ENCODE measurements around the gene SCGN. TPM values are rescaled to one million over a fixed set of nuclear protein-coding genes. Genes with fewer than 3 reads are reported as not detected.

The SCGN gene
- total and polyA plus RNA-seq, 2 of the 13 experiments (the other 11 are each of a cell fraction or from before 2014, with no cell fraction given), result 2.9 to 29.0 TPM

DNA sequence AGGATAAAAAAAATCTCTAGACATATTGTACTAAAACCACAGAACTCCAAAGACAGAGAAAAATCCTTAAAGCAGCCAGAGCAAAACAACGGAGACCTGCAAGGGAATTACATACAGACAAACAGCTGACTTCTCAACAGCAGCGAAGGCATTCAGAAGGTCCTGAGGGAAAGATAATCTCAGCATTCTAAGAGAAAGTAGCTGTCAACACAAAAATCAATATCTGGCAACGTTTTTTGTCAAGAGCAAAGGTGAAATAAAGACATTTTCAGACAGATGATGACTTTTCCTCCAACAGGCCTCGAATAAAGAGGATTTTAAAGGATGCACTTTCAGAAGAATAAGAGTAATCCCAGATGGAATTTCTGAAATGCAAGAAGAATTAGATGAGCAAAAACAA, 6.1 kb upstream of the SCGN start:
- Histone ChIP-seq H3K36me3 (replicated peaks in 1 of 2; ENCODE audit: control insufficient read depth in 1 of 2, insufficient read depth in 2 of 2, low read length in 2 of 2) (no peaks in the 10 kb centered on the region), H4K20me1 (ENCODE audit: insufficient read depth, low read length) (no peaks in the 10 kb centered on the region), H3K4me1 (ENCODE audit: insufficient read depth, low read length) (peaks cover 63% of the 10 kb centered on the region), H3K4me3 (replicated peaks in 1 of 3; ENCODE audit: insufficient read depth in 1 of 3, low read depth in 2 of 3, low read length in 3 of 3) (no peak overlapping the region), H2AFZ (ENCODE audit: low read length) (no peak overlapping the region), H3K79me2 (ENCODE audit: insufficient read depth, low read length) (no peaks in the 10 kb centered on the region), H3K4me2 (ENCODE audit: low read depth, low read length) (peak overlapping the region; percentile 20), H3K9me3 (ENCODE audit: low read length) (no peaks in the 10 kb centered on the region), H3K27me3 (ENCODE audit: control insufficient read depth in 1 of 2, insufficient read depth in 2 of 2, low read length in 2 of 2) (no peaks in the 10 kb centered on the region), H3K9ac (ENCODE audit: insufficient read depth, low read depth, low read length) (no peak overlapping the region), H3K27ac (ENCODE audit: extremely low read length, insufficient read depth, low read length) (no peak overlapping the region)
- FAIRE-seq (no peak), ATAC-seq (no peak), DNase-seq (ENCODE audit: low spot score) (peak; percentile 35)
- POLR2A ChIA-PET, result interaction anchor here (1.1 kb wide), 1 partner anchor 15 kb away, joined by 3 read pairs; no protein-coding TSS in a partner anchor
- no TSS peak for BruUV-seq (replicated peaks)
- in situ Hi-C loops (cut with HindIII; ENCODE audit: extremely low pct_ligation_motif_present, low pct_unique_long_range_greater_than_20kb) (no loop called here), intact Hi-C loops (cut with micrococcal nuclease; ENCODE audit: unreplicated experiment) (no loop called here)
- CTCF ChIA-PET (ENCODE audit: low intra/inter-chr PET ratio, low total read pairs), result no interaction called here
- WGBS (ENCODE audit: low lambda C conversion rate), result 10% methylated on average over 4 of the region's 4 CpGs
- TF ChIP-seq, protein P1, sequence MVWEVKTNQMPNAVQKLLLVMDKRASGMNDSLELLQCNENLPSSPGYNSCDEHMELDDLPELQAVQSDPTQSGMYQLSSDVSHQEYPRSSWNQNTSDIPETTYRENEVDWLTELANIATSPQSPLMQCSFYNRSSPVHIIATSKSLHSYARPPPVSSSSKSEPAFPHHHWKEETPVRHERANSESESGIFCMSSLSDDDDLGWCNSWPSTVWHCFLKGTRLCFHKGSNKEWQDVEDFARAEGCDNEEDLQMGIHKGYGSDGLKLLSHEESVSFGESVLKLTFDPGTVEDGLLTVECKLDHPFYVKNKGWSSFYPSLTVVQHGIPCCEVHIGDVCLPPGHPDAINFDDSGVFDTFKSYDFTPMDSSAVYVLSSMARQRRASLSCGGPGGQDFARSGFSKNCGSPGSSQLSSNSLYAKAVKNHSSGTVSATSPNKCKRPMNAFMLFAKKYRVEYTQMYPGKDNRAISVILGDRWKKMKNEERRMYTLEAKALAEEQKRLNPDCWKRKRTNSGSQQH (CRISPR knock-in tag; IDR thresholded peaks at IDR 0.05; ENCODE audit: low read depth), result no peak
- TF ChIP-seq GABPA (IDR thresholded peaks at IDR 0.05; ENCODE audit: low read depth, low read length) (no peak), GABPA (CRISPR knock-in tag; IDR thresholded peaks at IDR 0.05; ENCODE audit: low read depth) (no peak), RXRB (CRISPR knock-in tag; IDR thresholded peaks at IDR 0.05; ENCODE audit: borderline replicate concordance) (peak; percentile 77), ZNF501 (CRISPR knock-in tag; IDR thresholded peaks at IDR 0.05) (no peak), FOXO1 (CRISPR knock-in tag; IDR thresholded peaks at IDR 0.05) (peak; percentile 60; the same call in 1 of the 2 replicates), PHF21A (CRISPR knock-in tag; IDR thresholded peaks at IDR 0.05) (0 out of 2 replicates have a peak, but pooled peaks have one; percentile 25), FOSL1 (CRISPR knock-in tag; IDR thresholded peaks at IDR 0.05; ENCODE audit: borderline replicate concordance) (no peak), ELF3 (CRISPR knock-in tag; IDR thresholded peaks at IDR 0.05) (0 out of 2 replicates have a peak, but pooled peaks have one; percentile 27), GFI1 (CRISPR knock-in tag; IDR thresholded peaks at IDR 0.05; ENCODE audit: borderline replicate concordance) (peak; percentile 82), SNAPC2 (CRISPR knock-in tag; IDR thresholded peaks at IDR 0.05) (no peak), NFIC (IDR thresholded peaks at IDR 0.05; ENCODE audit: low read length) (peak; percentile 89), ZNF24 (IDR thresholded peaks at IDR 0.05) (no peak), PPARG (CRISPR knock-in tag; conservative IDR thresholded peaks at IDR 0.05) (peak; percentile 90), MEIS1 (CRISPR knock-in tag; IDR thresholded peaks at IDR 0.05; ENCODE audit: borderline replicate concordance) (no peak), ZSCAN29 (CRISPR knock-in tag; conservative IDR thresholded peaks at IDR 0.05) (no peak)
- TF ChIP-seq, protein P2, sequence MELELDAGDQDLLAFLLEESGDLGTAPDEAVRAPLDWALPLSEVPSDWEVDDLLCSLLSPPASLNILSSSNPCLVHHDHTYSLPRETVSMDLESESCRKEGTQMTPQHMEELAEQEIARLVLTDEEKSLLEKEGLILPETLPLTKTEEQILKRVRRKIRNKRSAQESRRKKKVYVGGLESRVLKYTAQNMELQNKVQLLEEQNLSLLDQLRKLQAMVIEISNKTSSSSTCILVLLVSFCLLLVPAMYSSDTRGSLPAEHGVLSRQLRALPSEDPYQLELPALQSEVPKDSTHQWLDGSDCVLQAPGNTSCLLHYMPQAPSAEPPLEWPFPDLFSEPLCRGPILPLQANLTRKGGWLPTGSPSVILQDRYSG (CRISPR knock-in tag; IDR thresholded peaks at IDR 0.05), result no peak
- TF ChIP-seq, protein P3, sequence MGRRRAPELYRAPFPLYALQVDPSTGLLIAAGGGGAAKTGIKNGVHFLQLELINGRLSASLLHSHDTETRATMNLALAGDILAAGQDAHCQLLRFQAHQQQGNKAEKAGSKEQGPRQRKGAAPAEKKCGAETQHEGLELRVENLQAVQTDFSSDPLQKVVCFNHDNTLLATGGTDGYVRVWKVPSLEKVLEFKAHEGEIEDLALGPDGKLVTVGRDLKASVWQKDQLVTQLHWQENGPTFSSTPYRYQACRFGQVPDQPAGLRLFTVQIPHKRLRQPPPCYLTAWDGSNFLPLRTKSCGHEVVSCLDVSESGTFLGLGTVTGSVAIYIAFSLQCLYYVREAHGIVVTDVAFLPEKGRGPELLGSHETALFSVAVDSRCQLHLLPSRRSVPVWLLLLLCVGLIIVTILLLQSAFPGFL (CRISPR knock-in tag; IDR thresholded peaks at IDR 0.05), result no peak
- TF ChIP-seq, protein P4, sequence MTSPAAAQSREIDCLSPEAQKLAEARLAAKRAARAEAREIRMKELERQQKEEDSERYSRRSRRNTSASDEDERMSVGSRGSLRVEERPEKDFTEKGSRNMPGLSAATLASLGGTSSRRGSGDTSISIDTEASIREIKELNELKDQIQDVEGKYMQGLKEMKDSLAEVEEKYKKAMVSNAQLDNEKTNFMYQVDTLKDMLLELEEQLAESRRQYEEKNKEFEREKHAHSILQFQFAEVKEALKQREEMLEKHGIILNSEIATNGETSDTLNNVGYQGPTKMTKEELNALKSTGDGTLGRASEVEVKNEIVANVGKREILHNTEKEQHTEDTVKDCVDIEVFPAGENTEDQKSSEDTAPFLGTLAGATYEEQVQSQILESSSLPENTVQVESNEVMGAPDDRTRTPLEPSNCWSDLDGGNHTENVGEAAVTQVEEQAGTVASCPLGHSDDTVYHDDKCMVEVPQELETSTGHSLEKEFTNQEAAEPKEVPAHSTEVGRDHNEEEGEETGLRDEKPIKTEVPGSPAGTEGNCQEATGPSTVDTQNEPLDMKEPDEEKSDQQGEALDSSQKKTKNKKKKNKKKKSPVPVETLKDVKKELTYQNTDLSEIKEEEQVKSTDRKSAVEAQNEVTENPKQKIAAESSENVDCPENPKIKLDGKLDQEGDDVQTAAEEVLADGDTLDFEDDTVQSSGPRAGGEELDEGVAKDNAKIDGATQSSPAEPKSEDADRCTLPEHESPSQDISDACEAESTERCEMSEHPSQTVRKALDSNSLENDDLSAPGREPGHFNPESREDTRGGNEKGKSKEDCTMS (CRISPR knock-in tag; conservative IDR thresholded peaks at IDR 0.05), result no peak
- TF ChIP-seq, protein P5, sequence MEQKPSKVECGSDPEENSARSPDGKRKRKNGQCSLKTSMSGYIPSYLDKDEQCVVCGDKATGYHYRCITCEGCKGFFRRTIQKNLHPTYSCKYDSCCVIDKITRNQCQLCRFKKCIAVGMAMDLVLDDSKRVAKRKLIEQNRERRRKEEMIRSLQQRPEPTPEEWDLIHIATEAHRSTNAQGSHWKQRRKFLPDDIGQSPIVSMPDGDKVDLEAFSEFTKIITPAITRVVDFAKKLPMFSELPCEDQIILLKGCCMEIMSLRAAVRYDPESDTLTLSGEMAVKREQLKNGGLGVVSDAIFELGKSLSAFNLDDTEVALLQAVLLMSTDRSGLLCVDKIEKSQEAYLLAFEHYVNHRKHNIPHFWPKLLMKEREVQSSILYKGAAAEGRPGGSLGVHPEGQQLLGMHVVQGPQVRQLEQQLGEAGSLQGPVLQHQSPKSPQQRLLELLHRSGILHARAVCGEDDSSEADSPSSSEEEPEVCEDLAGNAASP (CRISPR knock-in tag; IDR thresholded peaks at IDR 0.05; ENCODE audit: borderline replicate concordance), result 0 out of 2 replicates have a peak, but pooled peaks have one; percentile 36
